HG03457 (cell line): ENCODE results near the gene C6orf89.

Source experiments
- ATAC-seq: cut with Tn5 transposase; IDR thresholded peaks from one replicate; pipeline ENCODE4 v1.9.1; 2021; ENCODE audit warnings: moderate number of reproducible peaks; ENCODE audit not compliant: unreplicated experiment

Gene C6orf89

DNA sequence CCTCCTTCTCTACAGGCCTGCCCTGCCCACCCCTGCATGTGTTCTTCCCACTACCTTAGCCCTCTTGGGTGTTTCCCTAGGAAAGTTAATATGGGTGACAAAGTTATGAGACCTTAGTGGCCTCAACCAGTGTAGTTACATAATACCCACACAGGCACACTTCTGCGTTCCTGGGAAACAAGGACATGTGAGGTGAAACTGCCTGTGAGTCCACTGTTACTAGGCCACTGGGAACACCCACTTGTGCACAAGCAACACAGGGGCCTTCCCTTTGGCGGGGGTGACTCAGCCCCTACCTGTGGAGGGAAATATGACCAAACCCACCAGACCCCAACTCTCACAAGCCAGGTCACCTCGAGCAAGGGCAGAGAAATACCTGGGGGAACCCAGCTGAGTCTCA, 81.5 kb downstream of the C6orf89 start:
- no peak for ATAC-seq

DNA sequence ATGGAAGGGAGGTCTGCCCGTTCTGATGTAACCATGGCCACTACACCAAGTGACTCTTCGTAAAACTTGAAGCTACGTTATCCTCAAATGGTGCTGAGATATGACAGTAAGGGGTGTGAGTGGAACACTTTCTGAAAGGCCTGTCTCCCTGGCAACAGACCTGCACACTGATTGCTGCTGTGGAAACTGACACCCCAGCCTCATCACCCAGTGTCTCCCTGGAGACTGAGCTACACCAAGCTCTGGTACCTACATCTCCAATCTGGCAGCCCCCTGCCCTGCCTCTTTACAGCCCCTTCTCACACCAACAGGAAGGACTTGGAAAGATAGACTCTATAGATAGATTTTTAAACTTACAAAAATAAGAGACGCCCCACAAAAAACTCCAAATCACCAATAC, 82.0 kb downstream of the C6orf89 start:
- no peak for ATAC-seq

DNA sequence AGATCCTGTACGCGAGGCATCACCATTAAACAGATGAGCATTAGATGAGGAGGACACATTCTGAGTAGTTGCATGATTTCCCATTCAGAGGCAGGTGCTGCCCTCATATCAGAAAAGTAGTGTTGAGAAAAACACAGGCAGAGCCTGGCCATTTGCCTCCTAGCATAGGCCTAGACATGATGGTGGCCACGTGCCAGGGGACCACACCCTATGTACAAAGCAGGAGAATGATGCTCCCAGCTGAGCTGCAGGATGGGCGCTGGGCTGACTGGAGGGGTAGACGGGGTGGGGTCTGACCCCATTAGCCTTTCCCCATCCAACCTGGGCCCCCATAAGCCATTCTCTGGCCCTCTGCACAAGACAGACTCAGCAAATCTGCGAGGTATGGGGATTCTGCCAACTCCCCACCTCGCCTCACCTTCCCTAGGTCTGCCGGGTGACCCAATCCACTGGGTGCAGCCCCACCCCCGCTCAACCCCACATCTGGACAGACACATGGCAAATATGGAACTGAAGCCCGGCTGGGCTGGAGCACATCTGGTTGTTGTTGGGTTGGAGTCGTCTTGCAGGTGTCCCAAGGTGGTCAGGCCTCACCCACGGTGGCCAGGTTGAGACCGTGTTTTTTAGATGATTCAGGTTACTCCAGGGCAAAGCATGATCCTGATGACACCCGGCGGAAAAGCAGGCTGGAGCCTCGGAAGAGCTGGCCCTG, 82.7 kb downstream of the C6orf89 start:
- no peak for ATAC-seq

DNA sequence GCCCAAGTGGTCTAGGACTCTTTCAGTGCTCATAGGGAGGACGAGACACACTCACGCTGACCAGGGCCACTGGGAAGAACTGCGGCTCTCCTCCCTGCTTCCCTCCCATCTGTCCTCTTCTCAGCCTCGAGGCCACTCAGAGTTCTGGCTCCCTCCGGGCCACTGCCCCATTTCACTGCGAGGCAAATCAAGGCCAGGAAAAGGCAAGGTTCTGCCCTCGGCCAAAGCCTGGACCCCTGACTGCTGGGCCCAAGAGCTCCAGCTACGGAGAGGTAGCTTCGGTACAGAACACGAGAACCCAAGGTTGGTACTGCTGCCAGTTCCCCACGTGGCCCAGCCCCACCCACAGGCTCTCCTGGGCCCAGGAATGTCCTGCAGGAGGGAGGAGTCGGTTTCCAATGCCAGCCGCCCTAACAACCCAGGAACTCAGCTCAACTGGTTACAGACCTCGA, 83.5 kb downstream of the C6orf89 start:
- no peak for ATAC-seq

DNA sequence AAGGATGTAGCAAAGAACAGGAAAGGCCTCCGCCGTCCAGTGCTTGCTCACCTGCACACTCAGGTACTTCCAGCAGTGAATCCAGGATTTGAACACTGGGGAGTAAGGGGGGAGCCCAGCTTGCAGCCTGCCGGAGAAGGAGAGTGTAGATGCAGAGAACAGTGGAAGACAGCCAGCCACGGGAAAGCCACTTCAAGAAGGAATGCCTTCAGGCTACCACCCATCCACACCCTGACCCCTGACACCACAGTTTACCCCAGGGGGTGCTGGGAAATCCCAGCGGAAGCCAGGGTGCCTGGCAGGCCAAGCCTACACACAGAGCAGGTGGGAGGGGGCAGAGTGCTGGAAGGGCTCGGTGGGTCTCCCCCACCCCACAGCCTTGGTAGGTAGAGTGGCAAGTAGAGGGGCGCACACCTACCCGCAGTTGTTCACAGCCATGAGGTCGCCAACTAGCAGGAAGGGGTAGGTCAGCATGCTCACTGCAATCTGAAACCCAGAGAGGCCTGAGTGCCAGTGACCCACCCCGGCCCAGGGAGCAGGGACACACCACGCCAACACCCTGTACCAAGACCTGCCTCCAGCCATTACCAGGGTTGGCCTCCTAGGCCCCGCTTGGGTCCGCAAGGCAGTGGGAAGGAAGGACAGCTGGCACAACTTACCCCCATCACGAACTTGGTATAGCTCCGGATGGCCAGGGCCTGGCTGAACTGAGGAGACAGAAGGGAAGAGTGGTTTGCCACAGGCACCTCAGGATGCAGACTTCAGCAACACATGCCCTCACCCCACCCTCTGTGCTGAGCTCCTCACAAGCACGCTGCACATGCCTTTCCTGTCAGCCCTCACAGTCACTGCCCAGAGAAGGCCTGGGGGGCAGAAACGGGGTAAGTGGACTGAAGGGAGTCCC, 84.5 kb downstream of the C6orf89 start:
- no peak for ATAC-seq

DNA sequence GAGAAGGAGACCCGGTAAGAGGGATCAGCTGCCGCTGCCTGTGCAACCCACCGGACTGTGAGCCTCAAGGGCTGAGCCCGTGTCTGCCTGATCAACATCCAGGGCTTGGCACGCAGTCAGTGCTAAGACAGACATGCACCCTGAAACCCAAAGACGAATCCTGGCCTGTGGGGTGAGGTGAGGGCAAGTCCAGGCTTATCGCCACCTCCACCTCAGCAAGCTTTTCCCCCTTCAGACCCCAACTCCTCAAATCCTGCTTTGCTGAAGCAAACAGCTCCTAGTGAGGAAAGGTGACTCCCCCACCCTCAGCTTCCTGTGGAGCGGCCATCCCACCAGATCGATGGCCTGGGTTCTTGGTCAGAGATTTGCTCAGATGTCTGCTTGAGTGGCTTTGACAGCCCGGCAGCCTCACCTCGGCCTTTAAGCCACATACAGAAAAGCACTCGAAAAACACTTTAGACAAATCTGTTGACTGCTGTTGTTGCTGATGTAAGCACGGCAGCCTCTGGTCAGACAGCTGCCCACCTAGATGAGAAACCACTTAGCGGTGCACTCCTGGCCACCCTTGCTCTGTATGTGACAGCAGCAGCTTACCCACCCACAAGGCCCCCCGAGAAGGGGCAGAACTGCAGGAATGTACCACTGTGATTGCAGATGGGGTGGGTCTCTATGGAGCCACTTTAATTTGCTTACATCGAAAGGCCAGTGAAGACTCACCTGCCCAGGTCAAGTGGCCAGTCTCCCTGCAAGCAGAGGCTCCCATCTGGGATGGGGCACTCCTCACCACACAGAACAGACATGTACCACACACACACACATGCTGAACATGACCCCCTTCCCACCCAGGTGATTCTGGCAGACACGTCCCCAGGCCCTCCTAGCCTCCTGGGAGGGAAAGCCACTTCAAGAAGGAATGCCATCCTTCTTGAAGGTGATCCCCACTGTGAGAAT, 85.4 kb downstream of the C6orf89 start:
- ATAC-seq, result no peak

DNA sequence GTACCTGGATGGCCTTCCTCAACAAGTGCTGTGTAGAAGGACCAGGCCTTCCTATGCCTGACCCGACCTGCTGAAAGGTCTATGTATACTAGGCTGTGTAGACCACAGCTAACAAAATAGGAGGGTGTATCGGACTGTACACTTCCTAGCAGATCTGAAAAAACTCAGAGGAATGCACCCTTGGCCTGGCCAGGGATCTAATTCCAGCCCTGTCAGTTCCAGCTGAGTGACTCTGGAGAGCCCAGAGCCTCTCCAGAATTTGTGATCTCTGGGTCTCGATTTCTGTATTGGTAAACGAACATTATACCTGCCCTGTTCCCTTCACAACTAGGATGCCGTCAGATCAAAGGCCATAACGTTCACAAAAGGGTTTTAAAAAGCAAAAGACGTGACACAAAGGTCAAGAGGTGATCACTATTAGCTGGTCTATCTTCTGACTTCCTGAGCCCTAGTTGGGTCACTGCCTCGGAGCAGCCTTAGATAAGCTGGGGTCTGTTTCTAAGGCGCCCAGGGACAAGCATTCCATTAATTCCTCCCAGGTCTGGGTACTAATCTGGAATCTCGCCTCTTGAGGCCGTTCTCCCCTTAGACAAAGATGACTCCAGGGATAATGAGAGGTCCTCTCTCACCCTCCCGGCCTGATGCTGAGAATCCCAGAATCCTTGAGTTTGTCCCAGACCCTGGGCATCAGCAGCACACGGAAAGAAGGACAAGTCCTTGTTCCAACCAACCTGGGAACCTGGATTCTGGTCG, 86.3 kb downstream of the C6orf89 start:
- ATAC-seq, result no peak

DNA sequence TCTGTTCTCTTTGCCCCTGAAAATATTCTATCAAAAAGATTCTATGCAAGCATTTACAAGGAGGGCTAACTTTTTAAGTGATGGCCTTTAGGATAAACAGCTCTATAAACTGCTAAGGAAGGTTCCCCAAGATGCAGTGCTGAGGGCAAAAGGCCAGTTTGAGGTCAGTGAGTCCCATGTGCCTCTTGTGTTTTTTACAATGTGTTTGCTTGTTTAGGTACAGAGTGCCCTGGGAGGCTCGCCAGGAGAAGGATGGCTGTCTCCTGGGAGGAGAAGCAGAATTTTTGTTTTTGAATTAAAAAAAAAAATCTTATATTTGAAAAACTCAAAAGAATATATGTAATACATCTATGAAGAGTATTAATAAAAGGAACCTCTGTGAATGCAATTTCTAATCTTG, 87.4 kb downstream of the C6orf89 start:
- no peak for ATAC-seq

DNA sequence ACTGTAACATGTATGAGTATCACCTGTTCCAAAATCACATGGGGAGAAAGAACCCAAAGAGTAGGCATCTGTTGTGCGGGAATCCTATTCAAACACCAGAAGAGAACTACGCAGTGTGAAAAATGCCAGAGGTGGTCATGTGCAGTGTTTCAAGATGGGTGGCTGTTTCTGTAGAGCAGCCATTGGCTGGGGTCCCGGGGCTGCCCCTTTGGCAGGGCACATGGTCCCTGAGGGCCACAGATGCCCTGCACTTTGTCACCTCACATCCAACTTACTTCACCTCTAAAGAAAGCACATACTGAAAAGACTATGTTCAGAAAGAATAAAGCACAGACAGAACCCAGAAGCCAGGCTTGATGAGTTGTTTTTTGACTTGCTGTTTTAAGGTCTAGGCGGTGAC, 87.9 kb downstream of the C6orf89 start:
- no peak for ATAC-seq

DNA sequence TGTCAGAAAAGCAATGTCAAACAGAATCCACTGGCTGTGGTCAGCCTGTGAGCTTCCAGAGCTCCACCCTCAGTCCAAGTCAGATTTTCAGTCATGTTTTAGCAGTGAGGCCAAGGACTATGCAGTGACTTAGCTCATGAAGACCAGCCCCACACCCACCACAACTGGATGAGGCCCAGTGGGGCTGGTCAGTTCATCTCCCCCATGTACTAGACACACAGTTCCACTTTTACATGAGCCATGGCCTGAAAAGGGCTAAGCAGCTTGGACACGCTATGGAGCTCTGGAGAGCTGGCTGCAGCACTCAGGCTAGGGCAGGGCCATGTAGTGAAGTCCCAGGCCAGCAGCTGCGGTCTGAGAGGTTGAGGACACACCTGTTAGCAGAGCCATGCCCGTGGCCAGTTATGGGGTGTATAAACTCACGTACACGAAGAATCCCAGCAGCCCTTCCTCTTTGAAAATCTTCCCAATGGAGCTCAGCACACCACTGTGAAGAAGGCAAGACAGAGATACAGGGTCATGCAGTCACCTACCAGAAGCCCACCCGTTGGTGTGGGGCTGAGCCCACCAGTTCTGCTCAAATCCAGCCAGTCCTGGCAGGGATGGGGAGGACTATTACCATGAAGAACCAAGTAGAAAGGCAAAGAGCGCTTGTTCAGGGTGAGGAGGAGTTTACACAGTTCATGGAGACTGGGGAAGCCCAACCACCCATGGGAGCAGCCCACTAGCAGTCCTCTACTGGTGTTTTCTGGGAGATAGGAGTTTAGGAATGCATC, 89.7 kb downstream of the C6orf89 start:
- ATAC-seq, result no peak

DNA sequence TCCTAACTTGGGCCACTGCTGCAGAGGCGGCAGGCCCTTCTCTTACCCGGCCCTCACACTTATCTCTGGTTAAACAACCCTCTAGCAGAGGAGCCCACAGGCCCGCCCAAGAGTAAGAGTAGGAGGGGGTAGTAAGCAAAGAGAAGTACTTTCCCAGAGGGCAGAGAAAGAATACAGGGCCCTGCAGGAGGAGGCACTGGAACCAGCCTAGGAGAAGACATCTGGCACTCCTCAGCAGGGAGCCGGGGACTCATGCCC, 90.2 kb downstream of the C6orf89 start:
- no peak for ATAC-seq

DNA sequence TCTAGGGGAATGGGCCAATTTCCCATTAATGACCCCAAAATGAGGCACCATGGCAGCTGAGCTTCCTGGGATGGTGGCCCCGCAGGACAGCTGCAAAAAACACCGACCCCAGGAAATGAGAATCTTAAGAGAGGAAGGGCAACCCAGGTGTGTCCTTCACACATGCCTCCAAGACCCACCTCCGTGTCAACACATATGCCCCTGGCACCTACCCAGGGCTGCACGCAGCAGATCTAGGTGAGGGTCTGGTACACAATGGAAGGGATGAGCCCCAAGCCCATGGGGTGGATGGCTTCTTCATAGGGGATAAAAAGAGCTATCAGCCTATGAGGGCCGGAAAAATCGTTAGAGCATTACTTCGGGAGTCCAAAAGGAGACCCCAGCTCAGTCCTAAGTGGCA, 90.8 kb downstream of the C6orf89 start:
- no peak for ATAC-seq

DNA sequence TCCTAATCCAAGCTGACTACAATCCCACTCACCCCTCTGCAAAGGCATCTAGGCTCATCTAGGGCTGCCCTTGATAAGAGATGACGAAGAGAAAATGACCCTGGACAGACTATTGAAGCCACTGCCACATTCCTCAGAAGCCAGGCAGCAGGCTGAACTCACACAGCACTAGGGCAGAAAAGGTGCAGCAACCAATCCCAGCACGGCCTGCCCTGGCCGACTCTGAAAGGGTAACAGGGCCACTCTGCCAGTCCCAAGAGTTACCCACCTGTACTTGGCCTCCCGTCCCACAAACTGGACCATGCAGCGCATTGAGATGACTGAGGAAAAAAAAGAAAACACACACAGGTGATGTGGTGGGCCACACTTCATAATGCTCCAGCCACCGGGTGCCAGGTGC, 91.2 kb downstream of the C6orf89 start:
- ATAC-seq, result no peak

DNA sequence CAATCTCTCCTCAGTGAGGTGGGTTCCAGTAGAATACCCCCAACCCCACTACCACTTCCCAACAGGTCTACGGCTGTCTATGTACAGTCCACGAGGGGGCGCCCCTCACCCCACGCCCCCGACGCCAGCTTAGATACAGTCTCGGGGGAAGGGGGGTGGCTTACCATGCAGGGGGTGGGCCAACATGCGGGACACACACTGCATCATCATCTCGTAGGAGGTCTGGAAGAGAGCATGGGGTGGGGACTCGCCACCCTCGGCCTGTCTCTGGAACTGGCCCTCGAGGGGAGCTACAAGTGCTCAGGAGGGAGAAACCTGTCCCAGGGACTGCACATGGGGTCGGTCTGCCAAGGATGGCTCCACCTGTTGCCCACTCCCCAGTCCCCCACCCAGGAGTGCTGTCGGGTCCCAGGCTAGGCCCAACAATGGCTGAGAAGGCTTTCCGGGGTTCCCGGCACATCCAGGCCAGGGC, 91.8 kb downstream of the C6orf89 start:
- no peak for ATAC-seq
